Fibroblast of upper back skin (primary cell): Measurements from ENCODE around the gene RARB.
A peak's percentile ranks its signal among the peaks of the same experiment; 100 is the strongest.

Source experiments
- DNase-seq: peaks from one replicate; pipeline ENCODE4 v3.0.0-alpha.2; 2013

The RARB gene

DNA sequence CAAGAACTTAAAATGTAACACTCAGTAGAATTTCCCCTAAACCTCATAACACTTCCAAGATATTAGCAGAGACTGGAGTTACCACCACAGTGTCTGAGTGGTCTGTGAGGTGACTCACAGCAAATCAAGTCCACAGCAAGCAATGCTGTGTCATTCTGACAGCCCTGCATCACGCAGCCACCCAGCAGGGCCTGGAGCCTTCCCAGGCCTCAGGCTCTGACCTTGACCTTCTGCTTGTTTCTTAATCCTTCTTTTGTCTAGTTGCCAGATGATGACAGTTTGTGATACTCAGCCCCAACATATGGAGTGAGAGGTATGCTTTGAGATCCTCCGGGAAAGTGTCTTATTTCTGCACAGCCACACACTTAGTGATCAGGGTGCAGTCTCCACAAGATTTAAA is 154.2 kb downstream of the RARB start:
- DNase-seq: peak; percentile 79

DNA sequence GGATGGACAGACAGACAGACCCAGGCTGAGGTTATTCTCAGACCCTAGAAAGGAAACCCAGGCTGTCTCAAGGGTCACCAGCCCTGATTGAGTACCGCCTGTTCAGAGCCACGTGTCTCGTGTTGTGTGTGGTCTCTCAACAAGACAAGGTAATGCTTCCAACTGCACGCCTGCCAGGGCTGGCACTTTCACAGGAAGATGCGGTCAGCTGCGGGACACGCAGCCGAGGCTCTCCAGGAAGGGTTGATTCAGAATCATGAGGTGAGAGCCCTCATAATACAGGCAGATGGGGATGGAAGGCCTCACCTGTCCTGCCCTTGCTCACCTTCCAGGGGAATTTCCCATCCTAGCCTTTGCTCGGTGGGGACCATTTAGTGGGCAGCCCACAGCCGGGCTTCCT is 155.3 kb downstream of the RARB start:
- no peak for DNase-seq

DNA sequence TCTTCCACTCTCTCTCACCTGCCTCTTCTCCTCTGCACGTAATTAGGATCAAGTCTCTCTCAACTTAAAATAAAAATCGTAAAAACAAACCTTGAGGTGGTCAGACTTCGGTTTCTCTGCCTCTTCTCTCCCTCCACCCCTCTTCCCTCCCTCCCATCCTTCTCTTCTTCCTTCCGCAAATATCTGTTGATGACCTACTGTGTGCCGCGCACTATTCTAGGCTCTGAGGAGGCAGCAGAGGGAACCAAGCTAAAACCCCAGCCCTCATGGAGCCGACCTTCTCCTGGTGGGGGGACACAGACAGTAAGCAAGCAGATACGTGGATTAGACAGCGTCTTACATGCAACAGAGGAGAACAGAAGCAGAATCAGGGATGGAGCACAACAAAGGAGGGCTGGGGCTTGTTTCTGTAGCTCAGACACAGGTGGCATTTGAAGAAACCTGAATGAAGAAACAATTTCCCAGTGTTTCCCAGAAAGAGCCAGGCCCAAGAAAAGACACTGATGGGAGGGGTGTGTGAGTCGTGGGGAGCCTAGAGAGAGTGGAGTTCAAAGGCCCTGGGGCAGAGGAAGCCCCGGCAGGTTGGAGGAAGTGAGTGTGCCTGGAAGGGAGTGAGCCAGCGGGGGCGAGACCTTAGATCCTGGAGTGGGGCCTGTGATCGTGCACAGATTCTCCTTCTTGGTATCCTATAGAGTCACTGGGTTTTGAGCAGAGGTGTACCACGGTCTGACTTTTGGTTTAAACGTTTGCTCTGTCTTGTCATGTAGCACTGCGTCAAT is 156.1 kb downstream of the RARB start:
- DNase-seq: no peak

DNA sequence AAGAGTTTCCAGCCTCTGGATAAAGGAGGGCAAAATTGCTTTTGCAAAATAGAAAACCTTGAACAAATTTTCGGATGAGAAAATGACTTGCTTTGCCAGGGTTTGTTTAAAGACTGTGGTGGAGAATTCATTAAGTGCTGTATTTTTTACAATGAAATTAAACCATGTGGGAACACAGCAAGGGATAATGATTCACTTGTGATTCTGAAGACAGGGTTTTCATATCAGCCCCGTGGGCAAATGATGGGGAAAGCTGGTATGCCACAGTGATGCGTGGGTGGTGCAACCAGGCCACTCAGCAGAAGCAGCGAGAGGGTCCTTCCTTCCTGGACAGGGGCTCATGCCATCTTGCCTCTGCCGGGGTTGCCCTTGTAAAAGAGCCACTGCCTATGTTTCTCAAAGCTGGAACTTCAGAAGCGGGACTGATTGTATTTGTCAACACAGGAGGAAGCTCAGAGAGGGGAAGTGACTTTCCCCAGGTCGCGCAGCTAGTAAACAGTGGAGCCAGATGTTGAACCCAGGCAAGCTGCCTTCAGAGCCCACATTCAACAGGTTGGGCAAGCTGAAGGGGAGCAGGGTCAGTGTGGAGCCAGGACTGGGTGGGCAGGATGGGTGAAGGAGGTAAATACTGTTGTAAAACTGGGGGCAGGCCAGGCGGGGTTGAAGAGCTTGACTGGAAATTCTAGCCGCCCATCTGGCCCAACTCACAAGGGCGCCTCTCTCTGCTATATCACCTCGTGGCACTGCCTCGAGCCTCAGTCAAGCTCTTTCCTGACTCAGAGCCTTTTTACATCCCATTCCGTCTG is 157.5 kb downstream of the RARB start:
- no peak for DNase-seq

DNA sequence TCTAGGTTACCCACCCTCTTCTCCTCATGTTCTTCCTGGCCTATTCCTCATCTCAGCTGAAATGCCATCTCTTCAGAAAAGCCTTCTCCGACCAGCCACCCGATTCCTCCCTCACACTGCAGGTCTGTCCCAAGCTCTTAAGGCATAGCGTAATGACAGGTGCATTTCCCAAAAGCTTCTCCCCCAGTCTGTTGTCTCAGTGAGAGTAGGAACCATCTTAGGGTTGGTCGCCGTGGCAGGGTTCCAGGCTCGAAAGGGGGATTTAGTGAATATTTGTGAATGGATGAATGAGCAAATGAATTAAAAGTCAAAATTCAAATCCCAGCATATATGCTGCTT is 158.1 kb downstream of the RARB start:
- no peak for DNase-seq

DNA sequence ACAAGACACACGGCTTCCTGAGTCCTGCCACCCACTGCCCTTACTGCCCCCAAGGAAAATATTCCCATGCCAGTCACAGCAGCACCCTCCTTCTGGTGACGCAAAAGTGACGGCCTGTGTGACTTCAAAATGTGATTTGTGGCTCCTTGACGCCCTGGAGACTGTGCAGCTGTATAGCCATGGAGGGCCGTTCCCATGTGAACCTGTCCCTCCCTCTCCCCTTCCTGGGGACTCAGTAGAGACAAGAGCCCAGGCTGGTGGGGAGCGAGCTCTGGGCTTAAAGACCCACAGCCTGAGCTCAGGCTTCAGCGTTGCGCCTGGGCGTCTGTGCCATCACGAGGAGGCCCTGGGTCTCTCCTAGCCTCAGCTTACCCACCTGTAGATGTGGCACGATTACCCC is 158.5 kb downstream of the RARB start:
- DNase-seq: no peak

DNA sequence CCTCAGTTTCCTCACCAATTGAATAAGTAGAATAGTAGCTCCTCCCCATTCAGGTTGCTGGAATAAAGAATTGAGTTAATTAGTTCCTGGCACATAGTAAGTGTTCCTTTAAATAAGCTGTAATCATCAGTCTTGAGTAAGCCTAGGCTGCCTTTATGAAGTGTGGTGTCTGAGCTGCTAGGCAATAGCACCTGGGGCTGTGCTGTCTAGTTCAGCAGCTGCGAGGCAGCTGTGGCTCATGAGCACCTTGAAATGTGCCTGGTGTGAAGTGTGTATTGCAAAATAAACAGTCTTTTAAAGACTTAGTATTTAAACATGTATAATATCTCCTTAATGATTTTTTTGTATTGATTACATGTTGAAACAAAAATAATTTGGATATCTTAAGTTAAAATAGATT is 159.0 kb downstream of the RARB start:
- DNase-seq: no peak

DNA sequence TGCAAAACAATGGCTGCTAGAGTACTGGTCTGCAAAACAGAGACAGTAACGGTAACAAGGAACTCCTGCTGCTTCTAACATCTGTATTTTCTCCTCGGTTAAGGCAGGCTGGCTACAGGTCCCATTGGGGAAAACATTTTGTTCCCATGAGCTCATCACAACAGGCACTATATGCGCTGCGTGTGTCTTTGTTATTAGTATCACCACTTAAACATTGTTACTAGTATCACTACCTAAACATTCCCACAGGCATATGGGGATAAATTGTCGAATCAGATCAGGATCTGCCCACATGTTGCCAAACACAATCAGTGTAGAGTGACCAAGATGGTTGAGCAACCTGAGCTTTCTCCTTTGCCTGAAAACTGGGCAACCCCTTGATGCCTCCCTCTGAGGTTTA is 159.5 kb downstream of the RARB start:
- no peak for DNase-seq

DNA sequence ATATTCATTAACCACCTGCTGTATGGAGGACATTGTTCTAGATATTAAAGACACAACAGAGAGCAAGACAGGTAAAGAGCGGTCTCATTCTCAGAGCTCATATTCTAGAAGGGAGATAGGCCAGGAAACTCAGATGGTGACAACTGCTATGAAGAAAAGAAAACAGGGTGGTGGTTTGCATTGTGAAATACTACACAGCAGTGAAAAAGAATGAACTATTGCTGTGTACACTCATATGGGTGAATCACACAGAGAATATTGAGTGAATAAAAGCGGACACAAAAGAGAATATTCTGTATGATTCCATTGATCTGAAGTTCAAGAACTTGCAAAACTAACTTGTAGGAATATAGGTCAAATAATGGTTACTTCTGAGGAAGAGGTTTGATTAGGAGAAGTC is 159.9 kb downstream of the RARB start:
- no peak for DNase-seq

DNA sequence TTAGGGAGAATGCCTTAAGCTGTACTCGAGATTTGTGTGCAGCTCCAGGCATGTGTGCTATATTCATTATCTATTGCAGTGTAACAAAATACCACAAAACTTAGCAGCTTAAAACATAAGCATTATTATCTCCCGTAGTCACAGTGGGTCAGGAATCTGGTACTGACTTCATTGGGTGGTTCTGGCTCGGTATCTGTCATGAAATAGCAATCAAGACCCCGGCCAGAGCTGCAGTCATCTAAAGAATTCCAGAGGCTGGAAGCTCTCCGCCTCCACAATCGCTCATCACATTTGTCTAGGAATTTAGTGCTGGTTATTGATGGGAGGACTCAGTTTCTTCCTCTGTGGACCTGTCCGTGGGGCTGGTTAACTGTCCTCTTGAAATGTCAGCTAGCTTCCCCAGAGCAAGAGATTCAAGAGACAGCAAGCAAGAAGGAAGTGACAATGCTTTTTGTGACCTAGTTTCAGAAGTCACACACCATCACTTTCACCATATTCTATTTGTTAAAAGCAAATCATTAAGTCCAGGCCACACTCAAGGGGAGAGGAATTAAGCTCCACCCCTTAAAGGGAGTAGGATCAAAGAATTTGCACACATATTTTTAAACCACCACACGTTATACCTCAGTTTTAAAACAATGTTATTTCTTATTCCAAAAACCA is 160.5 kb downstream of the RARB start:
- peak; percentile 44 for DNase-seq

DNA sequence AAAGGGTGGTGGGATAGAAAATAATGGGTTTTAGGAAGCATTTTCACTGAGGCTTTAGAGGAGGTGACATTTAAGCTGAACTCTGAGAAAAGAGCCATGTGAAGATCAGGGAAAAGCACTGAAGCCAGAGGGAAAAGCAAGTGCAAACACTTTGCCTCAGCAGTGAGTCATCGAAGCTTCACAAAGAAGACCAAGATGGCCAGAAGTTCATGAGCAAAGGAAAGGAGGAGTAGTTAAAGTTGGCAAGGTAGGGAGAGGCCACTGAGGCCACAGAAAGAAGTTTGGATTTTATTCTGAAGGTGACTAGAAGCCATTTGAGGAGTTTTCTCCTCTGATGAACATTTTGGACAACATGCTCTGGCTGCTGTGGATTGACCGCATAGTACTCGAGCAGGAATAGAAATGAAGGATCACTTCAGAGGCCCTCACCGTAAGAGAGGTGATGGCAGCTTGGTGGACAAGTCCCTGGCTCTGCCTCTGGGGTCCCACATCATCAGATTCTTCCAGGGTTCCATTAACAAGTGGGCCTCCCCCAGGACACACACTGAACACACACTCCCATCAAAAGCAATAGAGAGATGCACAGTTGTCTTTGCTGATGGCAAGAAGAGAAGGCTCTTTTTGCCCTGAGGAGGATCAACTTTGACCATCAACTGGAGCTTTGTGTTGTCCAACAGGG is 161.2 kb downstream of the RARB start:
- no peak for DNase-seq

DNA sequence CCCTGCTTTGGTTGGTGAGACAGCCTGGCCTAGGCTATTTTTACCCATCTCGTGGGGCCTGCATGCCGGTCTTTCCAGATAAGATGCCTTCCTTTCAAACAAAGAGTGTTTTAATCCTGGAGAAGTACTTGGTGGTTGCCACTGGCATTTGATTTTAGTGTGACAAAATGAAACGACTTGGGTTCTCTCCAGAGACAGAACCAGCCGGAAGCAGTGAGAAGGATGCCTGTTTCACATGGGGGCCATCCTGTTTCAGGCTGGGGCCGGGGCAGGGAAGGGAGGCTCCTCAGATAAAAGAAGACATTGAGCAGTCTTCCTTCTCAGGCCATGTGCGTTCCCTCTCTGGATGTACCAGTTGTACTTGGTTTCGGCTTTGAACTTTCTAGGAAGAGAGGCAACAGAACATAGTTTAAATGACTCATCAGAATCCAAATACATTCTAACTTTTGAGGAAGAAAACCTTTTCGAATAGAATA is 161.8 kb downstream of the RARB start:
- DNase-seq: no peak

DNA sequence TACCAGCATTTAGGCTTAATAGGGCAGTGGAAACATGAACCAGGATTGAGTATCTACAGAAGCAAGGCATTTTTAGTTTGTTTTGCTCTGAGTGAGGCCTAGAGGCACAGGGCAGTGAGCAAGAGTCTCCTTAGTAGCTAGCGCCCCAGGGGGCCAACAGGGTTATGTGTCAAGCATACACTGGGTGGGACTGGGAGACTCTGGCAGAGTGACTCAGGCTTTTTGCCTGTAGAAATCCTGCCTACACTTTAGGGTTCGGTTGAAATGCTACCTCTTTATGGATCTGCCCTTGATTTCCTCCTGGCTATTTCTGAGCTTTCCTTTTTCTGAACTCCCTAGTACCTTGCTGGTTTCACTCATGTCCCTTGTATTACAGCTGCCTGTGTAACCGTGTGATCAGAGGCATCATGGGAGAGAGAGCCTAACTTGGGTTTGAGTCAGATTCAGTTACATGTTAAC is 164.5 kb downstream of the RARB start:
- peak; percentile 83 for DNase-seq

DNA sequence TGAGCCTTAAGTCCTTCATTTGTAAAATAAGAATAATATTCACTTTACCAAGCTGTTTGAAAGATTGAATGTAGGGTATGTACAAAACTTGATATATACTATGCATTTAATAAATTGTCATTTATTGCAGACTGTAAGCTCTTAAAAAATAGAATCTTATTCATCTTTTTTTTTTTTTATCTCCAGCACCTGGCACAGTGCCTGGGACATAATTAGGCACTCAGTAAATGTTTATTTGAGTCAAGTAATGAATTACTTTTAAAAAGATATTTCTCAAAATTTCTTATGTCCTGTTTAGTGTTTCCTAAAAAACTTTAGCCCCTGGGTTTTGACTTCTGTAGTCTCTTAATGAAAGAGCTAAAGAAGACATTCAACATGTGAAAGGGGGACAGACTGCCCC is 164.9 kb downstream of the RARB start:
- no peak for DNase-seq

DNA sequence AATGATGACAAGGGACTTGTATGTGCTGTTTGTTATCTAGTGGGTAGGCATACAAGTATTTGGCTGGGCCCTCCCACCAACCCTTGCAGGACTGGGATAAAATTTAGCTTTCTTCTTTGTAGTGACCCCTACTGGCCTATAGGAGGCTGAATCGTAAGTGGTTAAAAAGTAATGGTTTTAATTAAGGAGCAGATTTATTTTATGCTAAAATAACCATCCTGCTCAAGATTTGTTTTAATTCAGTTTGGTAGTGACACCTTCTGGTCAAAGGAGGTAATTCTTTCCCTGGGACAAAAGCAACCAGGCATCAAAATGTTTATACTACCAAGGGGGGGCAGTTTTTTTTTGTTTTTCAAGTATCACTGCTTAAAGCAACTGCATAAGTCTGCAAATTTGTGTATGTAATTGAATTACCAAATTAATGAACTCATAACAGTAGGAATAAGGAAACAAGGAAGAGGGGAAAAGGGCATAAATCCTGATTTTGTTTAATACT is 166.0 kb downstream of the RARB start:
- peak; percentile 88 for DNase-seq

DNA sequence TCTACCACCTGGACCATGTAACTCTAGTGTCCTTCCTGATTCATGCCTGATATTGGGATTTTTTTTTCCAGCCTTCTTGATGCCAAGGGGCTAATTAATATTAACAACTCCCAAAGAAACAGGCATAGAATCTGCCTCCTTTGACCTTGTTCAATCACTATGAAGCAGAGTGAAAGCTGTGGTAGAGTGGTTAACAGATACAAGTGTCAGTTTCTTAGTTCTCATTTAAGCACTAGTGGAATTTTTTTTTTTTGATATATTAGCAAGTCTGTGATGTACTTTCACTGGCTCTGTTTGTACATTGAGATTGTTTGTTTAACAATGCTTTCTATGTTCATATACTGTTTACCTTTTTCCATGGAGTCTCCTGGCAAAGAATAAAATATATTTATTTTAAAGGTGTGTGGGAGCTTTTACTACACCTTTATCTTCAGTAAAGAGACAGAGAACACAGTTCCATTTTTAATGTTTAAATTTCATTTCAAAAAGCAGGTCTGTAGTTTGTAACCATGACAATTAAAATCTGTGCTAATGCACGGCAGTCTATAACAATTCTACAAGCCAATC is 169.6 kb downstream of the RARB start:
- DNase-seq: no peak

DNA sequence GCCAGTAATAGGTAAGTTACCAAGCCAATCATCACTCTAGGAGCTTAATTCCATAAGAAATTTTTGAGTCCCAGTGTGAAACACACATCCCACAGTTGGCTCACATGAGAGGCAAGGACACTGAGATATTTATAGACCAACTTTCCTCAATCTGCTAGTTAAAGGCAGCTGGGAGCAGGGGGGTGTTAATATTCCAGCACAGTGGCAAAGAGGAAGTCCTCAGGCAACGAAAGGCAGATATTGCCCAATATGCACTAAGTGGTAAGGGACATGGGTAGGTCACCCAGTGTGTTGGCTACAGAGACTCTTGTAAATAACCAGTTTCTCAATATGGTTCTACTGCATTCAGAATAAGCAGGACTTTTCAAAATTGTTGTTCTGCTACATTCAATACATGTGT is 175.6 kb downstream of the RARB start:
- DNase-seq: no peak

DNA sequence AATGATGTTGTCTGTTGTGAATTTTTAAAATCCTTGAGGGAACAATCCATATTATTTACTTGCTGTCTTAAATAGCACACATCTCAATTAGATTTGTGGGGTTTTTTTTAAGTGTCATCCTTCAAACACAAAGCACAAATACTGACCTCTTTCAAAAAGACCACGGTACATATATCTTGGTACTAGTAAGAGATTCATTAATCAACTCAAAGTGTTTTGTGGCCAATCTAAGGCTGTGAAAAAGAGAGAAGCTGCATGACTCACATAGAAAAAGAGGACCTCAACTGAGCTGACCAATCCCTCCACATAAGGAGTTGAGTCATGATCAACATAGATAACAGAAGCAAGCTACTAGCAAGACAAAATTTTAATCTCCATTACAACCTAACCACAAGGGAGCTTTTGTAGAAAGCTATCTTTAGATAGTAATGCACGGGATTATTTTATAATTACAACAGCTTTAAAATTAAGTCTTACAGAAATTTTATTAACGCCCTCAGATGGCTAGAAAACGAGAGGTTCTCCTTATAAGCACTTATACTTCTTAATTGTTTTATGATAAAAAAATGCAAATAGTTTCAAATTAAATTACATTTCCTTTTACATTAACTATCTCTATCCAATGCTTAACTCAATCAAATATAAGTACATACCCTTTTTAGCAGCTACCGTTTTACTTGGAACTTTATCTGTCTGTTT is 176.2 kb downstream of the RARB start:
- peak; percentile 86 for DNase-seq

DNA sequence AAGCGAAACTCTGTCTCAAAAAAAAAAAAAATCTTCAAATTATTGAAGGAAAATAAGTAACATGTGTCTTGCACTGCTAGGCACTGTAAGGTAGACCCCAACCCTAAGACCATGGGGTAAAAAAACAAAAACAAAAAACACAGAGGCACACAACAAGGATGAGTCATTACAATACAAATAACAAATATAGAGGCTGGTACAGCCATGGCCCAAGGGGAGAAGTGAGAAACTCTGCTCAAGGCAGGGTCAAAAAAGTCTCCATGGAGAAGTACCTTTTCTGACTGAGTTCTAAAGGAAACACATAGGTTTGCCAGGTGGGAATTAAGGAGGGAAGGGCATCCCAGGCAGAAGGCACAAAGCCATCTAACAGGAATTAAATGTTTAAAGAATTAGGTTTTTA is 182.1 kb downstream of the RARB start:
- no peak for DNase-seq

DNA sequence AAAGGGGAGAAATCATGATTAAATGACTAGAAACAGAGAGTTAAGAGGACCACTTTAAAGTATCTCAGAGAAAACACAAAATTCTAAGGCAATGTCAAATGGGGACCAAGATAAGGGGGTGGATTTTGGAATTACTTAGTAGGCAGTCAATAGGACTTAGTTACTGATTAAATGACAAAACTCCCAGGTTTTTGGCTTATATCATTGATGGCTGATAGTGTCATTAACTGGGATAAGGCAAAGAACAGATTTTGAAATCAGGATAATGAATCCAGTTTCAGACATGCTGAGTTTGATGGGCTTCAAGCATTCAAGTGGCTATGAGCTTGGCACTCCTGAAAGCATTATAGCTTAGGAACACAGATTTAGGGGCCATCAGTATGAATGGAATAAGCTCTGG is 182.7 kb downstream of the RARB start:
- no peak for DNase-seq

DNA sequence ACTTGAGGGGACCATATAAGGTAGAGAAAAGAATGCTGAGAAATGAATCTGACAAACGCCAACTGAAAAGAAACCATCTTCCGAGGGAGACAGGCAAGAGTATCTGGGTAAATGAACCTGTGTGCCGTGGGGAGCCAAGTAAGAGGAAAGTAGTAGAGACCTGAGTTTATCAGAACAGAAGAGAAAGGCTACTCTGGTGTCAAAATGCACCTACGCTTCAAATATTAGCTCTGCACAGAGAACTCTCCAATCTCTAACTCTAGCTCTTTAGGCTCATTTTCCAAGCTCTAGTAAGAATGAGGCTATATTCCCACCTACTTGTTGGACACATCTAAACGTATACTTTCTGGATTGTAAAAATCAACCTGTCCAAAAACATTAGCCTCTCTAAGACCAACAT is 183.1 kb downstream of the RARB start:
- no peak for DNase-seq

DNA sequence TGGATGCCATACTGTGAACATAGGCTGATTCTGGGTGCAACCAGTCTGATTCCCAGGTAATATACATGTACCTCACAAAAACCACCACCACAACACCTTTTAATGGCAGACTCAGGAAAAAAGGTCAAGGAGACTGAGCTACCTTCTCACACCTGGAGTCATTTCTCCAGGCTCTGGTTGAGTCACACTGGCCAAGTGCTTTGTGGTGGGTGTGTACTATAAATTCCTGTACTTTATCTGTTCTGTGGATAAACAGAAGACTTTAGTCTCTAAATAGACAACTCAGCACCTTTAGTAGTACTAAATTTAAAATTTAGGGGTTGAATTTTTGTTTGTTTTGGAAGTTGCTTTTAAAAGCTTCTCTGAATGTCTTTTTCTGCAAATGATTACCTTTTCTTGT is 190.0 kb downstream of the RARB start:
- DNase-seq: no peak
